Measurements from ENCODE around the gene TRIM63. TPM values are rescaled to one million over a fixed set of nuclear protein-coding genes. Genes with fewer than 3 reads are reported as not detected.

Gene TRIM63
- total RNA-seq, 1 donor from 2014 or later = 1.7 TPM

GRCh38 chr1:26092422-26092821, 25.0 kb upstream of the TRIM63 start:
- Mint-ChIP-seq H3K27ac (peak overlapping the region; percentile 29), H3K9me3 (peaks cover 11% of the 10 kb centered on the region), H3K4me3 (no peak overlapping the region), H3K4me1 (ENCODE audit: unreplicated experiment) (peaks cover 24% of the 10 kb centered on the region), H3K36me3 (no peaks in the 10 kb centered on the region), H3K27me3 (no peaks in the 10 kb centered on the region)
- TF ChIP-seq CTCF (conservative IDR thresholded peaks at IDR 0.05) = no peak
- DNase-seq (ENCODE audit: extremely low spot score, unreplicated experiment) = no peak

- peaks cover 24% of the 10 kb centered on the region for H3K4me1 Mint-ChIP-seq (ENCODE audit: unreplicated experiment)
- H3K4me3 Mint-ChIP-seq = no peak overlapping the region
- H3K27me3 Mint-ChIP-seq = no peaks in the 10 kb centered on the region
- TF ChIP-seq CTCF (conservative IDR thresholded peaks at IDR 0.05) = no peak
- H3K9me3 Mint-ChIP-seq = peaks cover 11% of the 10 kb centered on the region
- no peak overlapping the region for H3K27ac Mint-ChIP-seq
- no peaks in the 10 kb centered on the region for H3K36me3 Mint-ChIP-seq
- DNase-seq (ENCODE audit: extremely low spot score, unreplicated experiment) = no peak
Observed at GRCh38 chr1:26090893-26091292, 23.5 kb upstream of the TRIM63 start.

- Mint-ChIP-seq H3K9me3 (peaks cover 11% of the 10 kb centered on the region), H3K4me1 (ENCODE audit: unreplicated experiment) (peaks cover 17% of the 10 kb centered on the region), H3K27ac (no peak overlapping the region), H3K27me3 (peaks cover 4% of the 10 kb centered on the region), H3K4me3 (no peak overlapping the region), H3K36me3 (no peaks in the 10 kb centered on the region)
- DNase-seq (ENCODE audit: extremely low spot score, unreplicated experiment) = no peak
- no peak for TF ChIP-seq CTCF (conservative IDR thresholded peaks at IDR 0.05)
Observed at GRCh38 chr1:26089125-26089524, 21.7 kb upstream of the TRIM63 start.

GRCh38 chr1:26084844-26085243, 17.4 kb upstream of the TRIM63 start:
- TF ChIP-seq CTCF (conservative IDR thresholded peaks at IDR 0.05) = no peak
- Mint-ChIP-seq H3K27me3 (peaks cover 4% of the 10 kb centered on the region), H3K4me3 (no peak overlapping the region), H3K4me1 (ENCODE audit: unreplicated experiment) (peaks cover 5% of the 10 kb centered on the region), H3K36me3 (no peaks in the 10 kb centered on the region), H3K9me3 (no peaks in the 10 kb centered on the region), H3K27ac (no peak overlapping the region)
- DNase-seq (ENCODE audit: extremely low spot score, unreplicated experiment) = no peak

GRCh38 chr1:26084091-26084561, 16.7 kb upstream of the TRIM63 start:
- Mint-ChIP-seq H3K9me3 (no peaks in the 10 kb centered on the region), H3K36me3 (no peaks in the 10 kb centered on the region), H3K27ac (no peak overlapping the region), H3K27me3 (peaks cover 4% of the 10 kb centered on the region), H3K4me3 (no peak overlapping the region), H3K4me1 (ENCODE audit: unreplicated experiment) (peaks cover 10% of the 10 kb centered on the region)
- no peak for DNase-seq (ENCODE audit: extremely low spot score, unreplicated experiment)
- TF ChIP-seq CTCF (conservative IDR thresholded peaks at IDR 0.05) = no peak

- H3K4me3 Mint-ChIP-seq = no peak overlapping the region
- peaks cover 4% of the 10 kb centered on the region for H3K27me3 Mint-ChIP-seq
- DNase-seq (ENCODE audit: extremely low spot score, unreplicated experiment) = no peak
- TF ChIP-seq CTCF (conservative IDR thresholded peaks at IDR 0.05) = no peak
- H3K4me1 Mint-ChIP-seq (ENCODE audit: unreplicated experiment) = peaks cover 19% of the 10 kb centered on the region
- H3K27ac Mint-ChIP-seq = peak overlapping the region; percentile 48
- H3K36me3 Mint-ChIP-seq = no peaks in the 10 kb centered on the region
- H3K9me3 Mint-ChIP-seq = no peaks in the 10 kb centered on the region
Observed at GRCh38 chr1:26083208-26083607, 15.8 kb upstream of the TRIM63 start.
